Measurements from ENCODE around the gene FNBP1. TPM values are rescaled to one million over a fixed set of nuclear protein-coding genes. Genes with fewer than 3 reads are reported as not detected.

Gene FNBP1
- total RNA-seq, 1 donor from 2014 or later = 34.9 TPM

- Histone ChIP-seq H3K9me3 (ENCODE audit: low read depth) (no peaks in the 10 kb centered on the region), H2AFZ (replicated peaks) (no peak overlapping the region), H3K9ac (no peak overlapping the region), H3K4me3 (peak overlapping the region; percentile 21), H4K20me1 (ENCODE audit: low read depth) (no peaks in the 10 kb centered on the region), H3K27me3 (no peaks in the 10 kb centered on the region), H3K4me1 (peaks cover 25% of the 10 kb centered on the region), H3K4me2 (peak overlapping the region; percentile 67), H3F3A (ENCODE audit: low read depth) (peaks cover 23% of the 10 kb centered on the region), H3K36me3 (no peaks in the 10 kb centered on the region), H3K79me2 (ENCODE audit: low read depth) (no peaks in the 10 kb centered on the region), H3K27ac (no peak overlapping the region)
- no peaks in the 10 kb centered on the region for H3K9me3 Mint-ChIP-seq
- peak overlapping the region; percentile 80 for H3K4me3 Mint-ChIP-seq
- peak overlapping the region; percentile 86 for H3K27ac Mint-ChIP-seq
- H3K36me3 Mint-ChIP-seq = peaks cover 17% of the 10 kb centered on the region
- DNase-seq (ENCODE audit: low spot score) = peak; percentile 37
- H3K4me1 Mint-ChIP-seq = peaks cover 44% of the 10 kb centered on the region
- peaks cover 2% of the 10 kb centered on the region for H3K27me3 Mint-ChIP-seq (ENCODE audit: insufficient read depth, low read depth)
- TF ChIP-seq EZH2 (IDR thresholded peaks at IDR 0.05) = no peak
Observed at GRCh38 chr9:129885018-129885669, 157.8 kb downstream of the FNBP1 start.

DNA sequence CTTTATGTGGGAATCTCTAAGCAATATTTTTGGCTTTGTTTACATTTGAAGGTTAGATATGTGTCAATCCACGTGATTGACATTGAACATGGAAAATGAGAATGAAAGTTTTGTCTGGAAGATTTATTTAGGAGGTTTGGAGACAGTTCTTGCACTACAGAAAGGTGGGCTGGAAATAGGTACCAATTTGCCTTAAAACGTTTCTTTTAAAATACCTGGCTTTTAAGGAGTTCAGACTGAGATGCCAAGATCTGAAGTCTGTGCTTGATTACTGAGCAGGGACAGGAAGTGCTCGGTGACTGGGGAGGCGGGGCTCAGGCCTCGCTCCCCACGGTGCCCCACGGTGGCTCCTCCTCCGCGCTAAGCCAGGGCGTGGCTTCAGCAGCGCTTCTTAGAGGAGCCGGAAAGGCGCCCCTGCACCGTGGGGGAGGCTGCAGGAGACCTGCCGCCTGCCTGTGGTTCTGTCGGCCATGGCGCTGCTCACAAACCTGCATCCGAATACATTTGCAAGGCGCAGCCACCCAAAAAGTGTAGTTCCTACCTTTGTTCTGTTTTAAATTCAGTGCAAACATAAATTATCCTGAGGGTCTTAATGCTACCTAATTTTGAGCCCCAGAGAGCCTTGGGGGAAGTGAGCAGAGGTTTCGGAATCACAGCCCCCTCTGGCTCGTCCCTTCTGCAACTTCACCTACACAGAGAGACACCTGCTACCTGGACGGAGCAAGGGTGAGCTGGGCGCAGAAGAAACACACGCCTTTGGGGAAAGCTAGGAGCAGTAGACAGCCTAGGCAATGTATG lies 158.6 kb downstream of the FNBP1 start:
- no peak overlapping the region for H2AFZ ChIP-seq (replicated peaks)
- Mint-ChIP-seq H3K4me1 (peaks cover 37% of the 10 kb centered on the region), H3K9me3 (no peaks in the 10 kb centered on the region), H3K36me3 (peaks cover 12% of the 10 kb centered on the region), H3K27ac (peak overlapping the region; percentile 86), H3K4me3 (peak overlapping the region; percentile 80), H3K27me3 (ENCODE audit: insufficient read depth, low read depth) (no peaks in the 10 kb centered on the region)
- no peaks in the 10 kb centered on the region for H3K9me3 ChIP-seq (ENCODE audit: low read depth)
- no peak overlapping the region for H3K27ac ChIP-seq
- peaks cover 23% of the 10 kb centered on the region for H3F3A ChIP-seq (ENCODE audit: low read depth)
- TF ChIP-seq EZH2 (IDR thresholded peaks at IDR 0.05) = no peak
- TF ChIP-seq, protein P1, sequence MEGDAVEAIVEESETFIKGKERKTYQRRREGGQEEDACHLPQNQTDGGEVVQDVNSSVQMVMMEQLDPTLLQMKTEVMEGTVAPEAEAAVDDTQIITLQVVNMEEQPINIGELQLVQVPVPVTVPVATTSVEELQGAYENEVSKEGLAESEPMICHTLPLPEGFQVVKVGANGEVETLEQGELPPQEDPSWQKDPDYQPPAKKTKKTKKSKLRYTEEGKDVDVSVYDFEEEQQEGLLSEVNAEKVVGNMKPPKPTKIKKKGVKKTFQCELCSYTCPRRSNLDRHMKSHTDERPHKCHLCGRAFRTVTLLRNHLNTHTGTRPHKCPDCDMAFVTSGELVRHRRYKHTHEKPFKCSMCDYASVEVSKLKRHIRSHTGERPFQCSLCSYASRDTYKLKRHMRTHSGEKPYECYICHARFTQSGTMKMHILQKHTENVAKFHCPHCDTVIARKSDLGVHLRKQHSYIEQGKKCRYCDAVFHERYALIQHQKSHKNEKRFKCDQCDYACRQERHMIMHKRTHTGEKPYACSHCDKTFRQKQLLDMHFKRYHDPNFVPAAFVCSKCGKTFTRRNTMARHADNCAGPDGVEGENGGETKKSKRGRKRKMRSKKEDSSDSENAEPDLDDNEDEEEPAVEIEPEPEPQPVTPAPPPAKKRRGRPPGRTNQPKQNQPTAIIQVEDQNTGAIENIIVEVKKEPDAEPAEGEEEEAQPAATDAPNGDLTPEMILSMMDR (IDR thresholded peaks at IDR 0.05) = no peak
- TF ChIP-seq EZH2phosphoT487 (IDR thresholded peaks at IDR 0.05) = no peak
- H3K4me1 ChIP-seq = peaks cover 21% of the 10 kb centered on the region
- no peak overlapping the region for H3K9ac ChIP-seq
- H3K79me2 ChIP-seq (ENCODE audit: low read depth) = no peaks in the 10 kb centered on the region
- H3K4me2 ChIP-seq = peak overlapping the region; percentile 67
- no peaks in the 10 kb centered on the region for H4K20me1 ChIP-seq (ENCODE audit: low read depth)
- H3K27me3 ChIP-seq = no peaks in the 10 kb centered on the region
- peak overlapping the region; percentile 13 for H3K4me3 ChIP-seq
- no peaks in the 10 kb centered on the region for H3K36me3 ChIP-seq
- DNase-seq (ENCODE audit: low spot score) = peak; percentile 94

DNA sequence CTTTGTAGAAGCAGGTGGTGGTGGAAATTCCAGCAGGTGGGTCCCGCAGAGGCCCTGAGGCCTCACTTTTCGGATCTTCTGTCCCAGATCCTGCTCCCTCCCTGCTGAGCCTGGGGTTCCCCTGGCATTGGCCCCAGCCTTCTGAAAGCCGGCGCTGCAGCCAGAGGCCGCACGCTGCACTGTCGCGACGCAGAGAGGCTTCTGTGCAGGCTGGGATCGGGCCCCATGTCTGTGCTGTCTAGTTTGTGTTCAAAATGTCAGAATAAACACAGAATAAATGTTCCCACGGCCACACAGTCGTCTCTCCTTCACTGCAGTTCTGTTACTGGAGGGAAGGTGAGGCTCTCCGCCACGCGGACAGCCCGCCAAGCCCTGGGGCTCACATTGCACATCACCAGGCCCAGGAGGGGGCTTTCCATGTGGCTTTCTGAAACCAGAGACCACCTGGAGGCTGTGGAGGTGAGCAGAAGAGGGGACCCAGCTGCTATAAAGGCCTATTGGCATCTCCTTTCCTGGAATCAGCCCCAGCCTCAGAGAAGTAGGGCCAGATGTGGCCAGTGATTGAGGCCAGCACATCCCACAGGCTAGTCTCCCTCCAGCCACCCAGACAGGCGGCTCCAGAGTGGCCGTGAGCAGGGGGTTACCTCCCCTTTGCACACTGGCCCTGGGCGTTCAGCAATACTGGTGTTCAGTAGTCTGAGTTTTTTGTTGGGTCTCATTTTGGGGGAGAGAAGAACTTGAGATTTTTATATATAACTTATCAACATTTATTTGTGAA lies 161.3 kb downstream of the FNBP1 start:
- no peaks in the 10 kb centered on the region for H3K9me3 ChIP-seq (ENCODE audit: low read depth)
- DNase-seq (ENCODE audit: low spot score) = no peak
- Mint-ChIP-seq H3K4me1 (peaks cover 21% of the 10 kb centered on the region), H3K9me3 (no peaks in the 10 kb centered on the region), H3K27me3 (ENCODE audit: insufficient read depth, low read depth) (no peaks in the 10 kb centered on the region), H3K27ac (no peak overlapping the region), H3K36me3 (peaks cover 6% of the 10 kb centered on the region), H3K4me3 (no peak overlapping the region)
- no peak overlapping the region for H3K4me2 ChIP-seq
- TF ChIP-seq EZH2phosphoT487 (IDR thresholded peaks at IDR 0.05) = no peak
- TF ChIP-seq EZH2 (IDR thresholded peaks at IDR 0.05) = no peak
- TF ChIP-seq, protein P1 (IDR thresholded peaks at IDR 0.05) = no peak
- no peaks in the 10 kb centered on the region for H4K20me1 ChIP-seq (ENCODE audit: low read depth)
- H3K36me3 ChIP-seq = no peaks in the 10 kb centered on the region
- no peak overlapping the region for H3K4me3 ChIP-seq
- H2AFZ ChIP-seq (replicated peaks) = no peak overlapping the region
- H3K4me1 ChIP-seq = peaks cover 21% of the 10 kb centered on the region
- H3K9ac ChIP-seq = no peak overlapping the region
- no peaks in the 10 kb centered on the region for H3K79me2 ChIP-seq (ENCODE audit: low read depth)
- H3K27me3 ChIP-seq = no peaks in the 10 kb centered on the region
- H3F3A ChIP-seq (ENCODE audit: low read depth) = peaks cover 19% of the 10 kb centered on the region
- no peak overlapping the region for H3K27ac ChIP-seq
